ENCODE data around the gene ETV6.

The ETV6 gene

GRCh38 chr12:11694528-11694927, 45.1 kb downstream of the ETV6 start:
- no peak for DNase-seq (ENCODE audit: low spot score)

GRCh38 chr12:11695321-11695720, 45.8 kb downstream of the ETV6 start:
- DNase-seq (ENCODE audit: low spot score) = no peak

GRCh38 chr12:11696084-11696483, 46.6 kb downstream of the ETV6 start:
- no peak for DNase-seq (ENCODE audit: low spot score)

- DNase-seq (ENCODE audit: low spot score) = no peak
Observed at GRCh38 chr12:11697131-11697530, 47.7 kb downstream of the ETV6 start.

DNA sequence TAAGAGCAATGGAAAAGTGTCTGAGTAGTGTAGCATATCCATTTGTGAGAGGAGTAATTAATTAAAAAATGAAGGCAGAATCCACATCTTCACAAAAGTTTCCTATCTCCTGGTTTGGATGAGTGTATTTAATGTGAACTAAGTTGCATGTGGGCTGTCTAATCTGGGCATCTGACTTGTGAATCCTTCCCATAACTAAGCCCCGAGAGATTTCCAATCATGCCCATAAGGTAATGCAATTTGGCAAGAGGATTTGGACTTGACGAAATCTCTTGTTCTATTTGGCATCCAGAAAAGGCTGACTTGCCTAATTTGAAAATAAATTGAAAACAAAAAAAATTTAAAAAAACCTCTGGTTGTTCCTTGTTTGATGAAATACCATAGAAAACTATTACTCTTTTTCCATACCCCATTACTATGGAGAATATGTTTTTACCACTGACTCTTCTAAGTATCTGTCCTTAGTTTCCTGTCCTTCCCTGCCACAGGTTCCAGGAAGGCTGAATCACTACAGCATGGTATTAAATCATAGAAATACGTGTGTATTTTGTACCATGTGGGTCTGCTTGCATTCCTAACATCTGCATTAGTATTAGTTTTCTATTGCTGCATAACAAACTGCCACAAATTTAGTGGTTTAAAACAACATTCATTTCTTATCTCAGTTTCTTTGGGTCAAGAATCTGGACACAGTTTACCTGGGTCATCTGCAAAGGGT, 48.4 kb downstream of the ETV6 start:
- peak; percentile 81 for DNase-seq (ENCODE audit: low spot score)

GRCh38 chr12:11698729-11699128, 49.3 kb downstream of the ETV6 start:
- no peak for DNase-seq (ENCODE audit: low spot score)

DNA sequence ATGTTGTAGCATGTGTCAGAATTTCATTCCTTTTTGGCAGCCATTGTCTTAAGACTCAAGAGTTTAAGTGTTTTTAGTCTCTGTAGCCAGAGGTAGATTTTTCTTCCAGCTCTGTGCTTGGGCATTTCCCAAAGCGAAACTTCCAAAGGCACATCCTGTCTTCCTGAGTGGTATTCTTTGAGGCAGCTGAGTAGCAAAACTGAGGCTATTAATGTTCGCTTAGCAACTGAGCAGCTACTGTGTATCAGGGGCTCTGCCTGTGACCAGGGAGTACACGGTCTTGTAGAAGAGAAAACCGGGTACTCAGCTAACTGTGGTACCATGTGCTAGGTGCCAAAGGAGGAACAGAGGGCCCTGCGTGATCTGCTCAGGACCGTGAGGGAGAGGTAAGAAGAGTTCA, 52.0 kb downstream of the ETV6 start:
- DNase-seq (ENCODE audit: low spot score) = peak; percentile 41

DNA sequence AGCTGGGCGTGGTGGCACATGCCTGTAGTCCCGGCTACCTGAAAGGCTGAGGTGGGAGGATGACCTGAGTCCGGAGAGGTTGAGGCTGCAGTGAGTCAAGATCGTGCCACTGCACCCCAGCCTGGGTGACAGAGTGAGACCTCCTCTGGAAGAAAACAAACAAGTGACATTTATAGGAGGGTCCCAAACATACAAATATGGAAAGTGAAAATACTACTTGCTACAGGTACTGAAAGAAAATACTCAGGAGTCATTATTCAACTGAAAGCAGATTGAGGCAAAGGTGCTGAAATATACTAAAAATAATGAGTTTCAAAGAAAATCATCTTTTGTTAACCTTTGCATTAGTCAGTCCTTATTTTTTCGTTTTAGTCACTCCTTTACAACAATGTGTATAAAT, 53.5 kb downstream of the ETV6 start:
- DNase-seq (ENCODE audit: low spot score) = no peak

GRCh38 chr12:11703378-11703777, 53.9 kb downstream of the ETV6 start:
- no peak for DNase-seq (ENCODE audit: low spot score)

DNA sequence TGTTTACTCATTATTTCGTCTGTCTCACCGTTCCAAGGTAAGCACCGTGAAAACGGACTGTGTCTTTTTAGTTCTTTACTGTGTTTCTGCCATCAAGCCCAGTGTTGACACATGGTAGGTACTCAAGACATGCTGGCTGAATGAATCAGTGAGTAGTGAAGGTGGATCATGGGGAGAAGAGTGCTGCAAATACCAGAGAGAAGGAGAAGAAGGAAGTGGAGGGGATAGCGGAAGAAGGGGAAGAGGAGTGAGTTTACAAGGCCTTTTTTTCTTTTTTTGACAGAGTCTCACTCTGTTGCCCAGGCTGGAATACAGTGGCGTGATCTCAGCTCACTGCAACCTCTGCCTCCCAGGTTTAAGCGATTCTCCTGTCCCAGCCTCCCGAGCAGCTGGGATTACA, 54.6 kb downstream of the ETV6 start:
- no peak for DNase-seq (ENCODE audit: low spot score)

DNA sequence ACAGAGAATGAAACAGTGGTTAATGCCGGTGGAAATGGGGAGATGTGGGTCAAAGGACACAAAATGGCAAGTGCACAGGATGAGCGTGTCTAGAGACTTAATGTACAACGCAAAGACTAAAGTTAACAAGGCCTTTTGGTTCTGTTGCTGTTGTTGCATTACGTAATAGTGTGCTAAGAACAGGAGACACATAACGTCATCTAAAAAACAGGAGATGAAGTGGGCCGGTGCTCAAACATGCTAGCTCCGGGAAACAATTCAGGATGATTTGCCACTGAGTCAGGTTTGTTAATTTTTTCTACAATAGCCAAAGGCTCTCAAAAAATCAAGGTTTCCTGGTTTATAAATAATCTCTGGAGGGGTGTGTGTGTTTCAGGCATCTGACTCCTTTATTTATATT, 55.5 kb downstream of the ETV6 start:
- DNase-seq (ENCODE audit: low spot score) = peak; percentile 71

DNA sequence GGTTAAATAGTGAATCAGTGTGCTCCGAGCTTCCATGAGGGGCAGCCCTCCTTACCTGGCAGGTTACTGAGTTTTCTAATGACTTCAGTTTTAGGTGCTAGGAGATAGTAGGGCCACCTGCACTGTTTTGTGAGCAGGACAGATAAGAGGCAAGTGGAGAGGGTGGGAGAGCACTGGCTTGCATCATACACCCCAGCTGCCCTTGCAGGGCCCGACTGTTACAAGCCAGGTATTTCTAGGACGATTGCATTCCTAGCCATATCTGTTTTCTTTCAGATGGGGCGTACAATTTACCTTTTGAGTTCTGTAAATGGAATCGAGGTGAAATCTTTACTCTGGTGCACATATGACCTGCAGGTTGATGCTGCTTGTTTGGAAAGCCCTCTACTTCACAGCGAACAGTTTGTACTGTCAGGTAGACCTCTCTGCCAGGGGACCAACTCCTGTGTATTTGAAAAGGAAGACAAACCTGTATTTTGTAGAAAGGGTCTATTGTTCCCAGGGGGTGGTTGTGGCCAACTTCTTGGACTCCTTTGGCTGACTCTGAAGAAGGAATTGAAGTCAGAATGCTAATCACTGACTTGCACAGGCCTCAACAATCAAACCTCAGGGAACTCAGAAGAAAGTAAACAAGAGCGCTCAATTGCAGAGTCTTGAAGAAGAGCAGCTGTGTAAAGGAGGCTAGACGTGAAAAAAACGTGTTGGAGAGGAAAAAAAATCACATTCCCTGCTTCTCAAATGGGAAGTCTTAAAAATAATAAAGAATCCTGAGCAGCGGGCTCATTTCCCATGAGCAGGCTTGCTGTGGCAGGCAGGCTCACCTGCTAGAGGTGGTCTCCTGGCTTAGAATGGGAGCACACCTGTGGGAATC, 57.3 kb downstream of the ETV6 start:
- DNase-seq (ENCODE audit: low spot score) = no peak

- no peak for DNase-seq (ENCODE audit: low spot score)
Observed at GRCh38 chr12:11707535-11707934, 58.1 kb downstream of the ETV6 start.

- no peak for DNase-seq (ENCODE audit: low spot score)
Observed at GRCh38 chr12:11709513-11709912, 60.0 kb downstream of the ETV6 start.

DNA sequence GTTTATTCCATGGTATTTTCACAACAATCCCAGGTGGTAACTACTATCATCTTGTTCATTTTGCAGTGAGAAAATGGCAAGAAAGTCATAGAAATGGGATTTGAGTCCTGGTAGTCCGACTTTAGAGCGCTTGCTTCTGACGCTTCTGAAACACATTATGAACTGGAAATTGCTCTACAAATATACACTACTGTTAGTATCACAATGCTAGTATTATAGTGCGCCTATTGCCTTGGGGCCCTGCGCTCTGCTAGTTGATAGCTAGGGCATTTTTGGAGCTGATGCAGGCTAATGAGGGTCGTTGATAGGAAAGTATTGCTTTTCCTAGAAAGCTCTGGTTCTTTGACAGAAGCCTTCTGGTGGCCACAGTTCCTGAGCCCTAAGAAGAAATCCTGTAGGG, 61.0 kb downstream of the ETV6 start:
- DNase-seq (ENCODE audit: low spot score) = no peak

DNA sequence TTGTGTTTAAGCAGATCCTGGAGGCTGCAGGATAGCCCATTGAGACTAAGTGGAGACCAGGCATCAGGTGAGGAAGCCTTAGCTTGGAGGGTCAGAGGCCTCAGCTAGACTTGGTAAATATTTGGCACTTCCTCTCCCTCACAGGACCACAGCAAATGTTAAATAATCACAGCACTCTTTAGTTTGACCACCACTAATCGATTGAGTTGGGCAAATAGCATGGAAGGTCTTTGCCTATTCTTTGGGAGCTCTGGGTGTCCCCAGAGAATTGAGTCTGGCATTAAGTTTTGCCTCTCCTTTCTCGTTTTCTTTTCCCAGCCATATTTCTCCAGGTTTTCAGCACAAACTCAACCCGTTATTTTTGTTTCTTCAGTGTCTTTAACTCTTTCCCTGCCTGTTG, 61.4 kb downstream of the ETV6 start:
- no peak for DNase-seq (ENCODE audit: low spot score)

DNA sequence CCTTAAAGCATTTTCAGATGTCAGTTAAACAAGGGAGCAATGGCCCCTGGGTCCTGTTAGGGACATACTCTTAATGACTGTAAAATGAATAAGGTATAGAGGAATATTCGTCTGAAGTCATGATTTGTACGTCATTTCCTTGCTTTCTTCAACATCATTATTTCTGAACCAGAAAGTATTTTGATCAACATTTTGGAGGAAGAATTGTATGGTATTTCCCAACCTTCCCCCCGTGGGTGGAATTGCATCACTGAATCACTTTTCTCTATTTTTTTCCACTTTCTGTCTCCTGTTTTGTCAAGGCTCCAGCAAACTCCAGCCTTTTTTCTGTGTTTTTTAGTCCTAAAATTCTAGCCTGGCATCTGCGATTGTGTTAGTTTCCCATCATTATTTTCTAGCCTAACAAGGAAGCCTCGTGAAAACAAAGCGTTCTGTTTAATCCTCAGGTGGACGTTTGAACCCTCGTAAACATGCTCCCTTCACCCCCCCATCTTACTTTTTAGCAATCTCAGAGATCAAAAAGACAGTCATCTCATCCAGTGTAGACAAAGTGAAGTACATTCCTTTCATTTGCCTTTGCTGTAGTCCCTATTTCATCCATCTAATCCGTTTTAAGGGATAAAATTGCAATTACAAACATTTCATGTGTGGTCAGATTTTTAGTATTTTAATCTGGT, 62.3 kb downstream of the ETV6 start:
- no peak for DNase-seq (ENCODE audit: low spot score)

- DNase-seq (ENCODE audit: low spot score) = no peak
Observed at GRCh38 chr12:11712491-11712890, 63.0 kb downstream of the ETV6 start.

GRCh38 chr12:11713202-11713601, 63.7 kb downstream of the ETV6 start:
- no peak for DNase-seq (ENCODE audit: low spot score)

DNA sequence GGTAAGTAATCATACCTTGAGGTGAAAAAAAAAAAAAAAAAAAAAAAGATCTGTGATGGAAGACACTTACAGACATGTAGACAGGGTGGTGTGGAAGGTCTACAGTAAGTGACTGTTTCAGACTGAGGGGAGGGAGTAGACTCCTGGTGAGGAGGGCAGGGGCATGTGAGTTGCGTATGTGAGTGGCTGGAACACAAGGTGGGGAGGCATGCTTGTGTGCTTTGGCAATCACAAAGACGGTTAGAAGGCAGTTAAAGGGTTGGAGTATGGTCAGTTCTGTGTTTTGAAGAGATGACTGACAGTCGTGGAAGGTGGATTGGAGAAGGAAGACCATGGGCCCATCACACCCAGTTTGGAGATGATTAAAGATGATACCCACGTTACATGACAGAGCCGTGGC, 65.2 kb downstream of the ETV6 start:
- no peak for DNase-seq (ENCODE audit: low spot score)

- DNase-seq (ENCODE audit: low spot score) = no peak
Observed at GRCh38 chr12:11715621-11716020, 66.1 kb downstream of the ETV6 start.

DNA sequence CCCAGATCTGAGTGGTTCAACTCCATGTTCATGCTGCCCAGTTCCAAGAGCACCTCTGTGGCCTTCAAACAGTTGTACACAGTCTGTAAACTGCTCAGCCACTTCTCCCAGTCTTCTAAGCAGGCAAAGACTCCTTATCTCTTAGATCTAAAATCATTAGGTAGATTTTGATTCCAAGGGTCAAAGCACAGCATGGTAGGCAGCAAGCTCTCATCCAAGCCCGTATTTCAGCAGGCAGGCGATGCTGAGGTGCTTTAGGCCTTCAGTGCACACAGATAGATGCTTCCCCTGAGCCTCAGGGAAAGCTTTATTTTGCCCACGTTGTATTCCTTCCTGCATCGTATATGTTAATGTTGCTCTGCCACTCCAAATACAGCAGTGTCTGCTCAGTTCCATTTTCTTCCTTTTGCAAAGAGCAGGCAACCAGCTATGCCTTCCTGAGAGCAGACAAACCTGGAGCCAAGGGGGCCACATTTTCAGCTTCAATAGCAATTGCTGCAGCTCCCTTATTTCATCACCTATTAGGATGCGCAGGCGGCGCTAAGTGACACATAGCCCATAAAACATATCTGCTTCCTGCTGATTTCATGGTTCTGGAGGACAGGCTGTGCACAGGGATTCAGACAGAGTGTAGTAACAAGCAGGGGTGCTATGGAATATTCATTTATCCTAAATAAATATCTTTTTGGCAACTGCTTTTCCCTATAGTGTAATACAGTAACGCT, 67.5 kb downstream of the ETV6 start:
- peak; percentile 71 for DNase-seq (ENCODE audit: low spot score)
